Measurements from ENCODE around the gene ACVR1. TPM values are rescaled to one million over a fixed set of nuclear protein-coding genes. Genes with fewer than 3 reads are reported as not detected.
A peak's percentile ranks its signal among the peaks of the same experiment; 100 is the strongest.

Gene ACVR1
- total RNA-seq, 5 donors from 2014 or later (not counting 1 experiment from before 2014, with no cell fraction given), result 18.3 to 31.5 (median 25.1) TPM

DNA sequence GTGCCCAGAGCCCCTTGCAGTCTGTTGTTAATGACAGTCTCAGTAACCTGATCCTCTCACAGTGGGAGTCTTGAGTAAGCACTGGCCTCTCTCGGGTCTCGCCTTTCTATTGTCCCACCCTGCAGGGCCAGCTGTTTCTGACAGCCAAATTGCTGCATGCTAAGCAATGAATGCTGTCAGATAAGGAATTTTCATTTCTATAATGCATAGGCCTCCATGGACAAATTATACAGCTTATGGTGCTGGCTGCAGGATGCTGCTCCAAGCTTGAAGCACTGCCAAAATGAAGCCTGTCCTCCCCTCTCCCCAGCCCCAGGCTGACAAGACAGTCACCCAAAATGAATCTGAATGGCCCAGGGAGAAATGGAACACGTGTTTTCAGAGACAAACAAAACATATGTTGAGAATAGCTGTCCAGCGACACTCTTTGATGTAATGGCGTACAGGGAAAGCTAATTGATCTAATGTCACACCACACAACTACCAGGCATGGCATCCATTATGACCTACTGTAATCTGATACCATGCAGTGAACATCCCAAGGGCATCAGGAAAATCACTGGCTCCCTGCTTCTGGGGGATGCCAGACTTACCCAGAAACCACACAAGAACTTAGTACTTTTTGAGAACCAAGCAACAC is 36.8 kb downstream of the ACVR1 start:
- H3K36me3 ChIP-seq (ENCODE audit: control insufficient read depth in 2 of 2, extremely low read depth in 1 of 2, insufficient read depth in 1 of 2, low read length in 1 of 2), result peaks cover 0 to 2% of the 10 kb centered on the region in 2 donors
- CTCF ChIA-PET, result no interaction called here
- WGBS (ENCODE audit: insufficient coverage), result 89% methylated on average over 3 of the region's 5 CpGs
- H3K4me1 ChIP-seq (ENCODE audit: control insufficient read depth in 1 of 2, extremely low read depth in 1 of 2, insufficient read depth in 2 of 2, low read length in 2 of 2), result peaks cover 9 to 14% of the 10 kb centered on the region in 2 experiments
- no peak overlapping the region for H3K27ac Mint-ChIP-seq
- H3K27ac ChIP-seq (ENCODE audit: low read length), result no peak overlapping the region
- no peaks in the 10 kb centered on the region for H3K9me3 ChIP-seq
- ATAC-seq (replicated peaks in 1 of 4) (no peak), DNase-seq (no peak)
- no peaks in the 10 kb centered on the region for H3K9me3 Mint-ChIP-seq
- H3K27me3 ChIP-seq (replicated peaks in 1 of 2; ENCODE audit: control insufficient read depth in 2 of 2, extremely low read depth in 1 of 2, insufficient read depth in 2 of 2, low read length in 1 of 2), result no peaks in the 10 kb centered on the region
- H3K4me1 Mint-ChIP-seq, result peaks cover 48 to 66% (median 58%) of the 10 kb centered on the region in 3 donors
- peaks cover 33% of the 10 kb centered on the region for H3K36me3 Mint-ChIP-seq
- H3K4me3 ChIP-seq (ENCODE audit: control insufficient read depth in 1 of 2, extremely low read depth in 1 of 2, low read length in 1 of 2), result no peak overlapping the region
- H3K27me3 Mint-ChIP-seq, result no peaks in the 10 kb centered on the region
- no peak overlapping the region for H3K4me3 Mint-ChIP-seq
- POLR2A ChIA-PET, result no interaction called here

DNA sequence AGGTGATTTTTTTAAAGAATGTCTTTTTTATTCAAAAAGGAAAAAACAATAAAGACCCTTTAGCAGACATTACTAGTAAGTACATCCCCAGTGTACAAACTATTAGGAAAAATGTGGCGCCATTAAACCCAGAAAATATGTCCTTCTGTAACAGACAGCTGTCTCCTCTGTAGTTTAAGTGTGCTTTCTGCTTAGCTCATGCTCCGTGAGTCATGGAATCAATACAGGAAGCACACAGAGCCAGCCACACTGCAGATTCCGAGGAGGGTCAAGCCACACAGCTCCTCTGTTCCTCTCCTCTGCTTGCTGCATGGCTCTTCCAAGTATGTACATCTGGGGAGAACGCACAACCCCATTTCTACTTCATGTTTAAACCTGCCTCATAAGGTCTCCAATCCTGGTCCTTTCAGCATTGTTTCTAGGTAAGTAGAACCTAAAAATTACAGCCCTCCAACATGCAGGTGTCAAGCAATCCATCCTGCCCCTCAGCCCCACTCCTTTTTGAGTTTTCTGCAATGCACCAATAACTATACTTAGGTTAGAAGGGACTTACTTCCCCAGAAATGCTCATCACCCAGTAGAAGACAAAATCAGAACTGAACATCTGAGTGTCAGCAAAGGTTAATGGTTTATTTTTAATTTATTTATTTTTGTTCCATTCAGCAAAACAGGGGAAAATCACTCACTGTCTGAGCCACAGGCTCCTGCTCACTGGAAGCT is 37.5 kb downstream of the ACVR1 start:
- H3K27me3 ChIP-seq (replicated peaks in 1 of 2; ENCODE audit: control insufficient read depth in 2 of 2, extremely low read depth in 1 of 2, insufficient read depth in 2 of 2, low read length in 1 of 2), result no peaks in the 10 kb centered on the region
- DNase-seq, result peak in 3 of 35 experiments; percentile 2 to 8 (median 3)
- H3K27ac Mint-ChIP-seq, result peak overlapping the region; percentile 33 to 60
- peak overlapping the region in 1 of 3 donors; percentile 23 for H3K4me3 Mint-ChIP-seq
- peak; percentile 40 to 53 (median 47) for ATAC-seq (replicated peaks in 1 of 4)
- H3K4me1 Mint-ChIP-seq, result peaks cover 48 to 66% (median 58%) of the 10 kb centered on the region in 3 donors
- WGBS (ENCODE audit: insufficient coverage), result 53% methylated on average over 4 of the region's 4 CpGs
- H3K27ac ChIP-seq (ENCODE audit: low read length), result no peak overlapping the region
- H3K4me3 ChIP-seq (ENCODE audit: control insufficient read depth in 1 of 2, extremely low read depth in 1 of 2, low read length in 1 of 2), result no peak overlapping the region
- no peaks in the 10 kb centered on the region for H3K9me3 Mint-ChIP-seq
- ChIA-PET CTCF (no interaction called here), POLR2A (no interaction called here)
- no peaks in the 10 kb centered on the region for H3K9me3 ChIP-seq
- H3K27me3 Mint-ChIP-seq, result no peaks in the 10 kb centered on the region
- peaks cover 0 to 2% of the 10 kb centered on the region in 2 donors for H3K36me3 ChIP-seq (ENCODE audit: control insufficient read depth in 2 of 2, extremely low read depth in 1 of 2, insufficient read depth in 1 of 2, low read length in 1 of 2)
- H3K36me3 Mint-ChIP-seq, result peaks cover 29% of the 10 kb centered on the region
- H3K4me1 ChIP-seq (ENCODE audit: control insufficient read depth in 1 of 2, extremely low read depth in 1 of 2, insufficient read depth in 2 of 2, low read length in 2 of 2), result peaks cover 9 to 14% of the 10 kb centered on the region in 2 experiments

DNA sequence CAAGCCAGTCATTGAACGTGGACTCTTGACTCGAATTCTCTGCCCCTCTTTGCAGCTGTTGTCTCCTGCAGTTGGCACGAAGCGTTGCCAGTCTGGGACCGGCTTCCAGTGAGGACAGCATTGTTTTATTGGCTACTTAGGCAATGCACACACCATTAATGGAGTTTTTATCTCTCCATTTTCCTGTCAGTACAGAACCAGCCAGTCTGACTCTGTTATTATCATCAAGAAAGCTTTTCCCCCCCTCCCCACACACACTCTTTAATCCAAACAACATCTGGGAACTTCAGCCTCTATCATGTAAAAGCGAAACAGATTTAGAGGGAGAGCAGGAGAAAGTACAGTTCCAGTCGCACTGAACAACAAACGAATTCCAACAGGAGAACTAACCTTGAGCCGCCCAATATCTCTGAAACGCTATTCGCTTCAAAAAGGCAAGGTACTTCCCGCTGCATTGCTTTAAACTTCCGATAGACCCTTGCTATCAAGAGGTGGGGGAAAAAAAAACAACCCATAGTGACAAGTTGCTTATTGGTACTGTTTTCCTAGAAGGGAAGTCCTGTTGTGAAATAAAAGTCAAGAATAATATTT is 38.2 kb downstream of the ACVR1 start:
- Mint-ChIP-seq H3K9me3 (no peaks in the 10 kb centered on the region), H3K4me1 (peaks cover 50 to 62% (median 55%) of the 10 kb centered on the region in 3 donors), H3K27me3 (no peaks in the 10 kb centered on the region), H3K36me3 (peaks cover 26% of the 10 kb centered on the region), H3K27ac (peak overlapping the region in 1 of 2 donors; percentile 57), H3K4me3 (peak overlapping the region in 1 of 3 donors; percentile 23)
- H3K27ac ChIP-seq (ENCODE audit: low read length), result no peak overlapping the region
- CTCF ChIA-PET, result no interaction called here
- 96% methylated on average over 4 of the region's 13 CpGs for WGBS (ENCODE audit: insufficient coverage)
- no peak for ATAC-seq (replicated peaks in 1 of 4)
- no peaks in the 10 kb centered on the region for H3K27me3 ChIP-seq (replicated peaks in 1 of 2; ENCODE audit: control insufficient read depth in 2 of 2, extremely low read depth in 1 of 2, insufficient read depth in 2 of 2, low read length in 1 of 2)
- H3K4me1 ChIP-seq (ENCODE audit: control insufficient read depth in 1 of 2, extremely low read depth in 1 of 2, insufficient read depth in 2 of 2, low read length in 2 of 2), result peaks cover 9 to 14% of the 10 kb centered on the region in 2 experiments
- no peaks in the 10 kb centered on the region for H3K9me3 ChIP-seq
- no peak overlapping the region for H3K4me3 ChIP-seq (ENCODE audit: control insufficient read depth in 1 of 2, extremely low read depth in 1 of 2, low read length in 1 of 2)
- POLR2A ChIA-PET, result no interaction called here
- peaks cover 0 to 2% of the 10 kb centered on the region in 2 donors for H3K36me3 ChIP-seq (ENCODE audit: control insufficient read depth in 2 of 2, extremely low read depth in 1 of 2, insufficient read depth in 1 of 2, low read length in 1 of 2)
- DNase-seq, result no peak

DNA sequence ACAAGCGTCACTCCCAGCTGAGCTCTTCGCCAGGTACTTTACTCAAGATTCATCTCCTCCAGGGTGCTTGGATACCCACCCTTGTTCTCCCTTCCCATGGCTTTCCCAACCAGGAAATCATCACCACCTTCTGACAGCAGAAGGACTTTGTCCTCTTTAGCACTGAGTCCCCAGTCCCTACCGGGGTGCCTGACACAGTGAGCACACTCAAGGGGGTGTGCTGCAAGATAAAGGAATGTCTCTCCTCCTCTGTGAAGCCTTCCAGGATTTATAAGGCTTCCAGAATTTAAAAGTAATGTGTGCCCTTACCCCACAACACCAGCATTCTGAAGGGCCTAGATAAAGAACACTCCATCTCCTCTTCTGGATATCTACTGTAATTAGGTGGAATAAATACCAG is 39.6 kb downstream of the ACVR1 start:
- Mint-ChIP-seq H3K4me3 (peak overlapping the region in 1 of 3 donors; percentile 32), H3K4me1 (peaks cover 59 to 70% (median 64%) of the 10 kb centered on the region in 3 donors), H3K9me3 (no peaks in the 10 kb centered on the region), H3K27ac (no peak overlapping the region), H3K36me3 (peaks cover 23% of the 10 kb centered on the region), H3K27me3 (no peaks in the 10 kb centered on the region)
- peaks cover 0 to 2% of the 10 kb centered on the region in 2 donors for H3K36me3 ChIP-seq (ENCODE audit: control insufficient read depth in 2 of 2, extremely low read depth in 1 of 2, insufficient read depth in 1 of 2, low read length in 1 of 2)
- CTCF ChIA-PET, result interaction anchor here in 1 of 2 donors (0.6 to 1.0 kb wide), 2 partner anchors 19 to 625 kb away, joined by 3 to 4 read pairs; no protein-coding TSS in a partner anchor
- DNase-seq (no peak), ATAC-seq (replicated peaks in 1 of 4) (no peak)
- no peak overlapping the region for H3K27ac ChIP-seq (ENCODE audit: low read length)
- H3K27me3 ChIP-seq (replicated peaks in 1 of 2; ENCODE audit: control insufficient read depth in 2 of 2, extremely low read depth in 1 of 2, insufficient read depth in 2 of 2, low read length in 1 of 2), result no peaks in the 10 kb centered on the region
- H3K9me3 ChIP-seq, result no peaks in the 10 kb centered on the region
- WGBS (ENCODE audit: insufficient coverage), result 95% methylated on average over 2 of the region's 3 CpGs
- POLR2A ChIA-PET, result interaction anchor here in 1 of 2 donors (0.6 kb wide), 2 partner anchors 10 to 874 kb away, joined by 3 to 5 read pairs; no protein-coding TSS in a partner anchor
- H3K4me3 ChIP-seq (ENCODE audit: control insufficient read depth in 1 of 2, extremely low read depth in 1 of 2, low read length in 1 of 2), result no peak overlapping the region
- H3K4me1 ChIP-seq (ENCODE audit: control insufficient read depth in 1 of 2, extremely low read depth in 1 of 2, insufficient read depth in 2 of 2, low read length in 2 of 2), result peaks cover 9 to 14% of the 10 kb centered on the region in 2 experiments

DNA sequence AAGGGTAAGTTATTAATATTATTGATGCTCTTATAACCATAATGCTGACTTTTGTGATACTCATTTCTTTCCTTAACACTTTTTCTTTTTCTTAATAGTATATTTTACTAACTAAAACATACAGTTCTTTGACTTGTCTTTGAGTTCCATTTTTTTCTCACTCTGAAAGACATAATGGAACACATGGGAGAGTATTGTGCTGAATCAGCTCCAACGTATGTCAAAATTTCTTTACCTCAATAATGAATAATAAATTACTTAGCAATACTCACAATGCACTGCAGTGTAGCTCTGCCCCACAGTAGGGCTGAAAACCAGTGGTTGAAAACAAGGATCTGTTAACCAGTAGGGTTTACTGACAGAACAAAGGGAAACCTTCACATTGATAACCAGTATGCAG is 40.7 kb downstream of the ACVR1 start:
- Mint-ChIP-seq H3K27ac (no peak overlapping the region), H3K27me3 (no peaks in the 10 kb centered on the region), H3K9me3 (no peaks in the 10 kb centered on the region), H3K4me1 (peaks cover 67 to 72% (median 70%) of the 10 kb centered on the region in 3 donors), H3K4me3 (no peak overlapping the region), H3K36me3 (peaks cover 21% of the 10 kb centered on the region)
- WGBS (ENCODE audit: insufficient coverage), result no CpG with 5 or more reads among the region's 1 CpG
- ChIA-PET CTCF (no interaction called here), POLR2A (no interaction called here)
- peaks cover 9 to 14% of the 10 kb centered on the region in 2 experiments for H3K4me1 ChIP-seq (ENCODE audit: control insufficient read depth in 1 of 2, extremely low read depth in 1 of 2, insufficient read depth in 2 of 2, low read length in 2 of 2)
- no peak overlapping the region for H3K27ac ChIP-seq (ENCODE audit: low read length)
- no peaks in the 10 kb centered on the region for H3K27me3 ChIP-seq (replicated peaks in 1 of 2; ENCODE audit: control insufficient read depth in 2 of 2, extremely low read depth in 1 of 2, insufficient read depth in 2 of 2, low read length in 1 of 2)
- H3K4me3 ChIP-seq (ENCODE audit: control insufficient read depth in 1 of 2, extremely low read depth in 1 of 2, low read length in 1 of 2), result no peak overlapping the region
- H3K9me3 ChIP-seq, result no peaks in the 10 kb centered on the region
- DNase-seq (no peak), ATAC-seq (replicated peaks in 1 of 4) (no peak)
- H3K36me3 ChIP-seq (ENCODE audit: control insufficient read depth in 2 of 2, extremely low read depth in 1 of 2, insufficient read depth in 1 of 2, low read length in 1 of 2), result peaks cover 0 to 2% of the 10 kb centered on the region in 2 donors

DNA sequence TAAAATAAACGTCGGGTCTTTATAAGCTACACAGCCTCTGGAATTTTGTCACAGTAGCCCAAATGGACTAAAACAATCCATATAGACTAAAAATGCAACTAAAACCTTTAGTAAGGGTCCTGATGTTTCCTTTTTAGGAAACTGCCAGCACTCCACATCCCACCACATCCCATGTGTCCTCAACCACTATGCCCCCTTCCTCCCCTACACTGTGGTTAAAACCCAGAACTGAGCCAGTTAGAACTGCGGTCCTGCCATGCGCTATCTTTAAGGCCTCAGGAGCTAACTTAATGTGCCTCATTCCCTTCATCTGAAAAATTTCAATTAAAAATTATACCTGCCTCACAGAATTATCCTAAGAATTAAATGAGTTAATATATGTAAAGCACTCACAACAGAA is 41.1 kb downstream of the ACVR1 start:
- Mint-ChIP-seq H3K9me3 (no peaks in the 10 kb centered on the region), H3K27me3 (no peaks in the 10 kb centered on the region), H3K4me1 (peaks cover 65 to 68% (median 66%) of the 10 kb centered on the region in 3 donors), H3K27ac (no peak overlapping the region), H3K36me3 (peaks cover 17% of the 10 kb centered on the region), H3K4me3 (no peak overlapping the region)
- Histone ChIP-seq H3K27ac (ENCODE audit: low read length) (no peak overlapping the region), H3K4me1 (ENCODE audit: control insufficient read depth in 1 of 2, extremely low read depth in 1 of 2, insufficient read depth in 2 of 2, low read length in 2 of 2) (peaks cover 9 to 14% of the 10 kb centered on the region in 2 experiments), H3K9me3 (no peaks in the 10 kb centered on the region), H3K27me3 (replicated peaks in 1 of 2; ENCODE audit: control insufficient read depth in 2 of 2, extremely low read depth in 1 of 2, insufficient read depth in 2 of 2, low read length in 1 of 2) (no peaks in the 10 kb centered on the region), H3K36me3 (ENCODE audit: control insufficient read depth in 2 of 2, extremely low read depth in 1 of 2, insufficient read depth in 1 of 2, low read length in 1 of 2) (peaks cover 0 to 2% of the 10 kb centered on the region in 2 donors), H3K4me3 (ENCODE audit: control insufficient read depth in 1 of 2, extremely low read depth in 1 of 2, low read length in 1 of 2) (no peak overlapping the region)
- DNase-seq (no peak), ATAC-seq (replicated peaks in 1 of 4) (no peak)
- ChIA-PET CTCF (no interaction called here), POLR2A (no interaction called here)
- WGBS (ENCODE audit: insufficient coverage), result 93% methylated on average over 3 of the region's 4 CpGs
